Endothelial cell of umbilical vein (primary cell): ENCODE measurements around the gene RALGPS1.

ENCODE experiments used
- EZH2 ChIP-seq: IDR thresholded peaks from 2 replicates; pipeline ENCODE4 v1.6.1; 2012; ENCODE audit warnings: borderline replicate concordance, low read depth, mild to moderate bottlenecking, moderate library complexity, low read length, inconsistent platforms; ENCODE audit not compliant: severe bottlenecking
- FOS ChIP-seq: IDR thresholded peaks from 2 replicates; pipeline ENCODE4 v1.6.1; 2011; ENCODE audit warnings: mild to moderate bottlenecking, low read length, moderate library complexity, borderline replicate concordance; ENCODE audit not compliant: insufficient read depth
- JUN ChIP-seq: IDR thresholded peaks from 2 replicates; pipeline ENCODE4 v1.6.1; 2011; ENCODE audit warnings: borderline replicate concordance, low read depth; ENCODE audit not compliant: insufficient read length, insufficient read depth
- MYC ChIP-seq: IDR thresholded peaks from one replicate; pipeline ENCODE4 v1.6.1; 2011; ENCODE audit warnings: mild to moderate bottlenecking, low read depth, low read length
- POLR2A ChIP-seq: IDR thresholded peaks from 2 replicates; pipeline ENCODE4 v1.6.1; 2012; ENCODE audit warnings: low read depth, mild to moderate bottlenecking, control low read depth, low read length
- POLR2AphosphoS5 ChIP-seq: IDR thresholded peaks from 2 replicates; pipeline ENCODE4 v1.6.1; 2012; ENCODE audit warnings: low read depth, mild to moderate bottlenecking, control low read depth, low read length, moderate library complexity; ENCODE audit not compliant: insufficient read depth
- TF ChIP-seq, protein P1 (sequence below), 2 donors: IDR thresholded peaks; 1 replicate in 1 of 2; 2 replicates in 1 of 2; pipeline ENCODE4 v1.5.1; 2011; ENCODE audit warnings: low read length in 2 of 2, mild to moderate bottlenecking in 2 of 2, moderate library complexity in 2 of 2, control low read depth in 1 of 2, inconsistent platforms in 1 of 2, low read depth in 1 of 2; ENCODE audit not compliant: insufficient read depth in 1 of 2; ENCODE audit errors: extremely low read depth in 1 of 2
- TF ChIP-seq, protein P2 (sequence below): IDR thresholded peaks from 2 replicates; pipeline ENCODE4 v1.6.1; 2011; ENCODE audit not compliant: insufficient read depth, insufficient read length

DNA sequence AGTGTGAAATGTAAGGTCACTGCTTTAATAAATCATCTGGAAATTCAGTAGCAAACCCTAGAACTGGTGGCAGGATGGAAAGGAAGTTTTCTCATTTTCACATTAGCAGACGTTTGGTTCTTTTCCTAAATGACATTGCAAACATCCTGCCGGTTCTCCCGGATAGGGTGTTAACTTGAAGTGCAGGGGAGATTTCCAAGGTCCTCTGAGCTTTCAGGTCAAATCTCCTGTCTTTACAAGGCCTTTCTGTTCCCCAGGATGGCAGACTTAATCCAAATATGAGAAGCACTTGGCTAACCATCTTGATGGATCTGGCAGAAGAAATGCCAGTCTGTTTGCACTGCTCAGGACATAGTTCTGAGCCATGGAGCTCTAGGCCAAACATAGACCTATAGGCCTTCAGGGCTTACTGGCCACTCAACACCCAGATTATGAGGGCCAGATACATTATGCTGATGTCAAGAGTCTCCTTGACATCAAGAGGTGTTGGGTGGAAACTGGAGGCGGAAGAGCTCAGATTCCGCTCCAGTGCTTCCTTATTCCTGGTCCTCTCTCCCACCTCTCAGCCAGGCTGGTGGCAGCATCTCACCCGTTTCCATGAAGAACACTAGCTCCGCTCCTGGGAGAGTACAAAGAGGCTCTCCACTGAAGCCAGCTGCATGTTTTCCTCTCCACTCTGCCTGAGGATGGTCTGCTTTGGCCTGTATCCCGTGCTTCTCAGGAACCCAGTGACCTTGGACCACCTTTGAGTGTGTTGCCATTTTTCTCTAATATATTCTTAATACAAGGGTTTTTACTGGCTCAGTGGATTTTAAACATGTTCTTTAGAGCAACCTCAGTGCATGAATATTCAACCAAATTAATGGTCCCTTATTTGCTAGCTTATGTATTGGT lies 61.0 kb downstream of the RALGPS1 start:
- TF ChIP-seq, protein P1, sequence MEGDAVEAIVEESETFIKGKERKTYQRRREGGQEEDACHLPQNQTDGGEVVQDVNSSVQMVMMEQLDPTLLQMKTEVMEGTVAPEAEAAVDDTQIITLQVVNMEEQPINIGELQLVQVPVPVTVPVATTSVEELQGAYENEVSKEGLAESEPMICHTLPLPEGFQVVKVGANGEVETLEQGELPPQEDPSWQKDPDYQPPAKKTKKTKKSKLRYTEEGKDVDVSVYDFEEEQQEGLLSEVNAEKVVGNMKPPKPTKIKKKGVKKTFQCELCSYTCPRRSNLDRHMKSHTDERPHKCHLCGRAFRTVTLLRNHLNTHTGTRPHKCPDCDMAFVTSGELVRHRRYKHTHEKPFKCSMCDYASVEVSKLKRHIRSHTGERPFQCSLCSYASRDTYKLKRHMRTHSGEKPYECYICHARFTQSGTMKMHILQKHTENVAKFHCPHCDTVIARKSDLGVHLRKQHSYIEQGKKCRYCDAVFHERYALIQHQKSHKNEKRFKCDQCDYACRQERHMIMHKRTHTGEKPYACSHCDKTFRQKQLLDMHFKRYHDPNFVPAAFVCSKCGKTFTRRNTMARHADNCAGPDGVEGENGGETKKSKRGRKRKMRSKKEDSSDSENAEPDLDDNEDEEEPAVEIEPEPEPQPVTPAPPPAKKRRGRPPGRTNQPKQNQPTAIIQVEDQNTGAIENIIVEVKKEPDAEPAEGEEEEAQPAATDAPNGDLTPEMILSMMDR (IDR thresholded peaks at IDR 0.05; ENCODE audit: extremely low read depth in 1 of 2, insufficient read depth in 1 of 2, low read depth in 1 of 2, low read length in 2 of 2), result no peak
- no peak for TF ChIP-seq POLR2AphosphoS5
- TF ChIP-seq, protein P2, sequence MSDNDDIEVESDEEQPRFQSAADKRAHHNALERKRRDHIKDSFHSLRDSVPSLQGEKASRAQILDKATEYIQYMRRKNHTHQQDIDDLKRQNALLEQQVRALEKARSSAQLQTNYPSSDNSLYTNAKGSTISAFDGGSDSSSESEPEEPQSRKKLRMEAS, result no peak
- TF ChIP-seq JUN, result no peak
- TF ChIP-seq EZH2, result no peak
- TF ChIP-seq POLR2A, result no peak
- no peak for TF ChIP-seq FOS
- TF ChIP-seq MYC, result no peak
